Measurements from ENCODE around the gene OLR1.

GRCh38 chr12:10212739-10213131 lies 40.8 kb upstream of the OLR1 start, which contains the start of gene GABARAPL1:
- no peak for TF ChIP-seq ELF4 (IDR thresholded peaks at IDR 0.05)
- no peak for TF ChIP-seq NFRKB (IDR thresholded peaks at IDR 0.05)
- no peak for TF ChIP-seq HDGF (IDR thresholded peaks at IDR 0.05; ENCODE audit: borderline replicate concordance)
- TF ChIP-seq BHLHE40 (IDR thresholded peaks at IDR 0.05; ENCODE audit: borderline replicate concordance) = no peak
- no peak for TF ChIP-seq SP1 (IDR thresholded peaks at IDR 0.05)
- no peak for TF ChIP-seq TARDBP (IDR thresholded peaks at IDR 0.05)
- no peak for TF ChIP-seq FOXK2 (IDR thresholded peaks at IDR 0.05)
- peak; percentile 38; the same call in 1 of the 2 replicates for TF ChIP-seq L3MBTL2 (conservative IDR thresholded peaks at IDR 0.05)

All from HEK293T (cell line).